Activated CD4-positive, alpha-beta T cell treated with anti-CD3 and anti-CD28 coated beads for 1 hour (primary cell): Measurements from ENCODE around the gene RIMS1.

ENCODE experiments used
- DNase-seq: peaks from one replicate; pipeline ENCODE4 v3.0.0-alpha.2; 2020

The RIMS1 gene

GRCh38 chr6:71886184-71887005 is at the start of gene RIMS1:
TSS of gene RIMS1 (plus strand) at chr6:71886550. CDS start at chr6:71887024, 474 bp downstream.
- no peak for DNase-seq

GRCh38 chr6:71851214-71851613 is 35.1 kb upstream of the RIMS1 start:
- no peak for DNase-seq

- DNase-seq = no peak
Observed at GRCh38 chr6:71852948-71853347, 33.4 kb upstream of the RIMS1 start.

- no peak for DNase-seq
Observed at GRCh38 chr6:71855406-71855805, 30.9 kb upstream of the RIMS1 start.

GRCh38 chr6:71879016-71879415 is 7.3 kb upstream of the RIMS1 start:
- DNase-seq = no peak

GRCh38 chr6:71887006-71887743 is 825 bp downstream of the RIMS1 start:
- no peak for DNase-seq

GRCh38 chr6:71887744-71888230 is 1.4 kb downstream of the RIMS1 start:
- DNase-seq = no peak

- DNase-seq = no peak
Observed at GRCh38 chr6:71888756-71889340, 2.5 kb downstream of the RIMS1 start.

GRCh38 chr6:71889366-71889765 is 3.0 kb downstream of the RIMS1 start:
- no peak for DNase-seq

- no peak for DNase-seq
Observed at GRCh38 chr6:71892641-71893040, 6.3 kb downstream of the RIMS1 start.

- no peak for DNase-seq
Observed at GRCh38 chr6:71900642-71901041, 14.3 kb downstream of the RIMS1 start.

- DNase-seq = no peak
Observed at GRCh38 chr6:71902261-71902660, 15.9 kb downstream of the RIMS1 start.

GRCh38 chr6:71906813-71907212 is 20.5 kb downstream of the RIMS1 start:
- DNase-seq = no peak

GRCh38 chr6:71908162-71908765 is 21.9 kb downstream of the RIMS1 start:
- no peak for DNase-seq

- no peak for DNase-seq
Observed at GRCh38 chr6:71913444-71914234, 27.3 kb downstream of the RIMS1 start.

GRCh38 chr6:71929047-71929446 is 42.7 kb downstream of the RIMS1 start:
- no peak for DNase-seq

- no peak for DNase-seq
Observed at GRCh38 chr6:71933881-71934280, 47.5 kb downstream of the RIMS1 start.

GRCh38 chr6:71965404-71965803 is 79.1 kb downstream of the RIMS1 start:
- no peak for DNase-seq

- DNase-seq = no peak
Observed at GRCh38 chr6:71967436-71967835, 81.1 kb downstream of the RIMS1 start.

- DNase-seq = no peak
Observed at GRCh38 chr6:71977884-71978283, 91.5 kb downstream of the RIMS1 start.

- no peak for DNase-seq
Observed at GRCh38 chr6:71979911-71980310, 93.6 kb downstream of the RIMS1 start.

- DNase-seq = no peak
Observed at GRCh38 chr6:71982389-71982788, 96.0 kb downstream of the RIMS1 start.
